NCI-H2107 treated with DMSO at 0.1 percent for 48 hours (cell line): ENCODE measurements around the gene RALGPS1.
A peak's percentile ranks its signal among the peaks of the same experiment; 100 is the strongest.

Source experiments
- DNase-seq: peaks from one replicate; lab custom pipeline; 2025; ENCODE audit not compliant: unreplicated experiment; lab: John Stamatoyannopoulos, UW

The RALGPS1 gene

DNA sequence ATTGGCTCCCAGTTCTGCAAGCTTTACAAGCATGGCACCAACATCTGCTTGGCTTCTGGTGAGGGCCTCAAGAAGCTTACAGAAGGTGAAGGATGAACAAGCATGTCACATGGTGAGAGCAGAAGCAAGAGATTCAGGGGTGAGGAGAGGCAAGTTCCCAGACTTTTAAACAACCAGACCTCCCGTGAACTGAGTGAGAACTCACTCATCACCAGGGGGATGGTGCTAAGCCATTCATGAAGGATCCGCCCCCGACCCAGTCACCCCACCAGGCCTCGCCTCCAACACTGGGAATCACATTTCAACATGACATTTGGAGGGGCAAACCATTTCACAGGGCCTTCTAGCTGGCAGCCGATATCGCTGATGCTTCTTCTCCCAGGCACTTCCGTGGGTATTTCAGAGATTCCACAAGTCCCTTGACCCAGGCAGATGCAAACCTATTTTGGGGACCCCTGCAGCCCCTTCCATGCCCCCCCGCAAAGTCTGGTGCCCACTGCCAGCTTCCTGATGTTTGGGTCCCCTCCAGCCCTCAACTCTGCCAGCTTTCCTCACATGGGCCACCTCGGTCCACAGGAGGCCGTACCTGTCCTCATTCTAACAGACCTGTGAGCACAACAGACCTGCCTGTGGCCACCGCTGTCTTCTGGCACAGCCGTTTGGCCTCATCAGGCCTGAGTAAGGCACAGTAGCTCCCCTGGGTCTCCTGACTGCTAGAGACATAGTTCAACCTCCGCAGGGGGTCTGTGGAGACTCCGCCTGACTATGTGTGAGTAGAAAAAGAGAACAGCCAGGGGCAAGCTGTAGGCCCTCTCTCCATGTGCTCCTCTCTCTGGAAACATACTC is 268.5 kb downstream of the RALGPS1 start:
- no peak for DNase-seq

DNA sequence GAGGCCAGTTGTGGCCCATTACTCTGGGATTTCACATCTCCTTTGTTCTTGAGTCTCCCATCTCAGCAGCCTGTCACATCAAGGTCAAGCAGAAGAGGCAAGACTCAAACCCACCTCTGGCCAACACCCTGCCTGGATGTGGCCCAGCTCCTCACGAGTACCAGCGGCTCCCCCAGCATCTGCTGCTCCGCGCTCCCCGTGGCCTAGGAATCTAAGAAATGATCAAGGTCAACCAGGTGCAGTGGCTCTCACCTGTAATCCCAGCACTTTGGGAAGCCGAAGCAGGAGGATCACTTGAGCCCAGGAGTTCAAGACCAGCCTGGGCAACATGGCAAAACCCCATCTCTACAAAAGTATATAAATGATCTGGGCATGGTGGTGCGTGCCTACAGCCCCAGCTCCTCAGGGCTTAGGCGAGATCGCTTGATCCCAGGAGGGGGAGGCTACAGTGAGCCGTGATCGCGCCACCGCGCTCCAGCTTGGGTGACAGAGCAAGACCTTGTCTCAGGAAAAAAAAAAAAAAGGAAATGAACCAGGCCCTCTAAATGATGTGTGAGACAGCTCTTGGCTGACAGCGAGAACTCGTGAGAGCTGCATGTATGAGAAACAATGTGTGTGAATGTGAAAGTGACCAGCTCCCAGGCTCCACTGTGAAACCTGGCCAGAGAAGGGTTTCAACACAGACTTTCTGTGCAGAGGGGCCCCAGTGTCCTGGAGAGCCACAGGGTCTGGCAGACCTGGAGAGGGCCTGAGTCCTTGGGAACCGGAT is 269.4 kb downstream of the RALGPS1 start:
- DNase-seq: no peak

DNA sequence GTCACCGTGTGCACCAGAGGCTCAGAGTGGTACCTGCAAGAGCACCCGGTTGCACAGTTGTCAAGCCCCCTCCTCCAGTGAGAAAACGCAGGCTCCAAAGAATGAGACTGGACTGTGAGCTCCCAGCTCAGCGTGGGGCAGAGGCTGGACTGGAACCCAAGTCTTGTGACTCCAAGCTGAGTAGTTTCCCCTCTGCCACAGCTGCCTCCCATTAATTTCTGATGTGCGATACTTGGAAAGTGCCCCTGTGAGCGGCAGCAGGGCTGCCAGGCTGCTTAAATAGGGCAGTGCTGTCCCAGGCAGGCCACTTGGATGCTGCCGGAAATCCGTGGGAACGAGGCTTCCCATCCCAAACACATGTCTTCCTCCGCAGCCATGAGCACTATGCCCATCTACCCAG is 270.1 kb downstream of the RALGPS1 start:
- no peak for DNase-seq

DNA sequence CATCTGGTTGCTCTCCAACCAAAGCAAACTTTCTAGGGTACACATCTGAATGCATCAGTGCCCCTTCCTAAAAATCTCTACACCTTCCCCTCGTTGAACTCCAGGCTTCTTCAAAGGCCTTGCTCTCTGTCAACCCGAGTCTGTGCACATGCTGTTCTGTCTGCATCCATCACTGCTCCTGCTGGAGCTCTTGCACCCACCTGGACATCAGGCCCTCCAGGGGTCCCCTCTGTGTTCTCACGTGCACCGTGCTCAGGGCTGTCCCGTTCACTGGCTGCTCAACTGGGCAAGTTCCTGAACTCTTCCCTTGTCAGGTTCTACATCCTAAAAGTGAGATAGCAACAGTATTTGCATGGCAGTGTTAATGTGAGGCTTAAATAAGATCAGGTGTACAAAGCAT is 270.6 kb downstream of the RALGPS1 start:
- no peak for DNase-seq

DNA sequence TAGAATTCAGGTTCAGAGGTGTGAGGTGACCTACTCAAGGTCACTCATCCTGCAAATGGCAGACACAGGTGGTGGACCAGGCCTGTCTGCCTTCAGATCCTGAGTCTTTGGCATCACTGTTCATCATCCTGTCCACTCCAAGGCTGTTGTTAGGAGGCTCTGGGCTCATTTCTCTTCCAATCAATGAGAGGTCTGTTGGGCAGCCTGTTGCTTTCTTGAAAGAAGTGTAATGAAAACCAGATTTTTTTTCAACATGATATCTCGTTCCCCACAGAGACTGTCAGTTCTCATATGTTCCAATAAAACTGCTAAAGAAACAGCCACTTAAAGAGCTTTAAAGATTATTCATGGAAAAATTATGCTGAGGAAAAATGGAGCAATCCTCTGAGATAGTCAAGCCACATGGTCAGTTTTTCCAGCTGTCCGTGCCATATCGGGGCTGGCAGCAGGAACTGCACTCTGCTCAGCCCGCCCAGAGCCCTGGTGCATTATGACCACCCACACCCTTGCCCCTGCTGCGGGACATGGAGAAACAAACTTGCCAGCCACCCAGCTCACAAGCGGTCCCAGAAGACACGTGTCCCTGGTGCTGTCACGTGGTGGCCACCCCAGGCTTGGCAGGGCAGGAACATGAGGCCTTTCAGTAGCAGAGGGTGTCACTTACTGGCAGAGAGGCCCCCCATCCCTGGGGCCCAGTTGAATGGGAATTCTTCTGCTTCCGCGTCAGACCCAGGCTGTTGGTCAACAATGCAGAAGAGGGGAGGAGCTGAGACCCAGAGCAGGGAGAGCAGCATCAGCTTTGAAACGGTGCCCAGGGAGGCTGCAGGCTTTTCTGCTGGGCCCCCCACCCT is 271.6 kb downstream of the RALGPS1 start:
- DNase-seq: no peak

DNA sequence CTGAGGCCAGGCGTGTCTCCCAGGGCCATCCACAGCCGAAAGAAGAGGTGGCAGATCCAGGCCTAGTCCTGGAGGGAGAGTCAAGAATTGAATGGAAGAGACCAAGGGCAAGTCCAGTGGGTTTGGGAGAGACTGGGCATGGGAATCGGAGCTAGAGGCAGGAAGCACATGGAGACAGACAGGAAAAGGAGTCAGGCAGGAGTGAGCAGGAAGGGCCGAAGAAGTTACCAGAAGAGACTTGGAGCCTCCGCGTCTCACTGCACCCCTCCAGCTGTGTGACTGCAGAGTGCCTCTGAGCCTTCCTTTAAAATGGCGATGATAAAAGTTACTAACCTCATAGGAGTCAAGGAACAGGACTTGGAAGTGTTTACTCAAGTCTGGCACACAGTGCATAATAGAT is 272.2 kb downstream of the RALGPS1 start:
- DNase-seq: no peak

DNA sequence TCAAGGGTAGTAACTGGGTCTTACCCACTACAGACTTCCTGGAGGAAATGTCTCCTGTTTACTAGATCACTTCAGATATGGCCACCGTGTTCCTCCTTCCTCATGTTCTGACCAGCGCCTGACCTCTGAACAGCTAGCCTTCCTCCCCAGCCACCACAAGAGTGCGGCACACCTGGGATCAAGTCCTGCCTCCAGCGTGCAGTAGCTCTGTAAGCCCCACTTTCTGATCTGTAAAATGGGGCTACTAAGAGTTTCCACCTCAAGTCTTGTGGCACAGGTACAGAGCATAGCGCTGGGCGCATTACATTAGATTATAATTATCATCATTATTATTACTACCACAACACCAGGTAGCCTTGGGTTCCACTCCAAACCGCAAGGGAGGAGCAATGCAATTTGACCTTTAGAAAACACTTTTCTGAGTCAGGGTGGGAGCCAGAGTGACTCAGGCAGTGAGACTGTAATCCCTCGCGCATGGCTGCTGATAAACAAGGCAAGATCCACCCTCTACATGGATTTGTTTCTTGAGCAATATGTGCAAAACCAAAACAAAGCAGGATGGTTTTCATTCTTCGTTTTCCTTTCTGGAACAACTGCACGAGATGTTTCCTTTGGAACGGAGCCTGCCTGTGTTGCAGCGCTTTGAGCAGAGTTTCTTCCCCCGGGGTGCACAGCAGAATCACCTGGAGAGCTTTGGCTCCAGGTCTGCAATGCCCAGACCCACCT is 272.8 kb downstream of the RALGPS1 start:
- peak; percentile 8 for DNase-seq

DNA sequence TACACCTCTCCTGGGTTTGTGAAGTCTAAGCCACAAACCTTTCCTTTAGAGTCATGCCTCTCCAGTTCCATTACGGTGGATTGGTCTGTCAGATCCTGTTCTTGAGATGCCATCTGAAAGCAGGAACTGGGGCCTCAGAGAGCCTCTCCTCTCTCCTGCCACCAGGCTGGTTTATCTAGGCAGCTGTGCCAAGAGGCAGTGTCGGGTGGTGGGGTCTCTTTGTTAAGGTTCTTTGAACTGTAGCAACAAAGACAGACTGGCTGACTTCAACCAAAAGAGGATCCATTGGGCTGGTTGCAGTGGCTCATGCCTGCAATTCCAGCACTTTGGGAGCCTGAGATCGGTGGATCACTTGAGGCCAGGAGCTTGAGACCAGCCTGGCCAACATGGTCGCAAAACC is 273.8 kb downstream of the RALGPS1 start:
- no peak for DNase-seq

DNA sequence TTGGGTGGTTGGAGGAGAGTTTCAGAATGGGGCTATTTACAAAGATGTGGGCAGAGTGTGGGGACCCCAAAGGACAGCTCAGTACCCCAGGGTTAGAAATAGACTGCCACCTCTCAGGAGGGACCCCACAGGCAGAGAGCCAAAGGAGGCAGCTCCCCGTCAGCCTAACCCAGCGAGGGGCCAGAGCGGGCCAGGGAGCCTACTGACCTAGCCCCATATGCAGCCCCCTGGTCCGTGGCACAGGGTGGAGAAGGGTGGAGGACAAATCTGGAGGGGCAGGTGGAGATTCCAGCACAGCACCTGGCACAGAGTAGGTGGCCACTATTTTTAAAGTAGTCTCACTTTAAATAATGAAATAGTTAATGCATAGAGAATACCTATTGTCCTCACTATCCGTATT is 275.0 kb downstream of the RALGPS1 start:
- no peak for DNase-seq

DNA sequence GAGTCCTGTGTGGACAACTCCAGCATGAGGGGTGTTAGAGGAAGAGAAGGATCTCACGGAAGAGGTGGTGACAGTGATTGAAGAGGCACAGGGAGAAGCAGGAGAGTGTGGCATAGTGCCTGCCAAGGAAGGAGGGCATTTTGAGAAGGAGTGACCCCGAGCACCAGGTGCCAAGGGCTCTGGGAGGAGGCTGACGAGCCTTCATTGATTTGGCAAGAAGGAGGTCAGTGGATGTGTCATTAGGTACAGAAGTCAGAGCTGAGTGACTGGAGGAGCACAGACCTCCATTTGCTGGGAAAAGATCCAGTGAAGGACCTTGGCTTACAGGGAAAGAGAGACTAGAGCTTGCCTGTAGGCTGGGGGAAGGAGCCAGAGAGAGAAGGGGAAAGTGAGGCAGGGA is 278.2 kb downstream of the RALGPS1 start:
- DNase-seq: no peak

DNA sequence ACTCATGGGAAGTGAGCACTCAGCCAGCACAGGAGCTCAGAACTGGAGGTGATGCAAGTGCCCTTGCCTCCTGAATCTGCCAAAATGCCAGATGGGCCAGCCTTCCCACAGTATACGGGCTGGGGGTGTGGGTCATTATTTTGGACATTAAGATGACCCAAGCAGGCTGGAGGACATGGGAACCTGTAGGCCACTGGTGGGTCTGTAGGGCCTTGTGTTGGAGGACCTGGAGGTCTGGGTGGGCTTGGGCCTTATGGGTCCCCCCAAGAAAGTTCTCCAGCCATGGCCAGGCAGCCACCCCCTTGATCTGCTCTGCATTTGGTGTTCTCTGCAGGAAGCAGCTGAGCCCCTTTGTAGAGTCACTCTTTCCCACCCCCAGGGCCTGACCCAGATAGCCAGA is 278.9 kb downstream of the RALGPS1 start:
- DNase-seq: no peak

DNA sequence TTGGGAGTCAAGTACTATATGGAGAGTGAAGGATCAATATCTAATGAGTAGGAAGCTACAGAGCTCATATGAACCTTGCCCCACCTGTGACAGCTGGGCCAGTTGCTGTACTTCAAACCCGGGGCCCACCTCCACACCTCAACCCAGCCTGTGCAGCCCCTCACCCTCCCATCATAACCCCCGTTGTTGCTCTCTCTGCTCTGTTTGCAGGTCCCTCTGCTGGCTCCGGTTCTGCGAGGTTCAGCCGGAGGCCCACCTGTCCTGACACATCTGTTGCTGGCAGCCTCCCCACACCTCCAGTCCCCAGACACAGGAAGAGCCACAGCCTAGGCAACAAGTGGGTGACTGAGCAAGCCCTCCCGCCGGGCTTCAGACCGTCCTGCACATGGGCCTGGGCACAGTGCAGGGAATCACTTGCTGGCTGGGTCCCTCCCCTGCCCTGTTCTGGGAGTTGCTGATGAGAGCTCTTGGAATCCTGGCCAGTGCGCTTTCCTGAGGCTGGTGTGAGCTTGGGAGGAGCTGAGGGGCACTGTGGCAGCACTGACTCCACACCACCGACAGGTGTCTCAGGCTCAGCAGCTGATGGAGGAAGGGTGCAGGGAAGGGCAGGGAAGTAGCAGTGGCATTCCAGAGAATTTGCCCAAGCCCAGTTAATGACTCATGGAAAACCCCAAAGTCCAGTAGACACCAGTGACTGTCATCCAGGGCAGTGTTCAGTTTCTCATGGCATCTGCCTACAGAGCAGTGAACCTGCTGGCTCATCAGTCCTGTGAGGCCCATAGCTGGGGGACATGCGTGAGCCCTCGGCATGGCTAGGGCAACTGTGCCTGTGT is 280.5 kb downstream of the RALGPS1 start:
- no peak for DNase-seq

DNA sequence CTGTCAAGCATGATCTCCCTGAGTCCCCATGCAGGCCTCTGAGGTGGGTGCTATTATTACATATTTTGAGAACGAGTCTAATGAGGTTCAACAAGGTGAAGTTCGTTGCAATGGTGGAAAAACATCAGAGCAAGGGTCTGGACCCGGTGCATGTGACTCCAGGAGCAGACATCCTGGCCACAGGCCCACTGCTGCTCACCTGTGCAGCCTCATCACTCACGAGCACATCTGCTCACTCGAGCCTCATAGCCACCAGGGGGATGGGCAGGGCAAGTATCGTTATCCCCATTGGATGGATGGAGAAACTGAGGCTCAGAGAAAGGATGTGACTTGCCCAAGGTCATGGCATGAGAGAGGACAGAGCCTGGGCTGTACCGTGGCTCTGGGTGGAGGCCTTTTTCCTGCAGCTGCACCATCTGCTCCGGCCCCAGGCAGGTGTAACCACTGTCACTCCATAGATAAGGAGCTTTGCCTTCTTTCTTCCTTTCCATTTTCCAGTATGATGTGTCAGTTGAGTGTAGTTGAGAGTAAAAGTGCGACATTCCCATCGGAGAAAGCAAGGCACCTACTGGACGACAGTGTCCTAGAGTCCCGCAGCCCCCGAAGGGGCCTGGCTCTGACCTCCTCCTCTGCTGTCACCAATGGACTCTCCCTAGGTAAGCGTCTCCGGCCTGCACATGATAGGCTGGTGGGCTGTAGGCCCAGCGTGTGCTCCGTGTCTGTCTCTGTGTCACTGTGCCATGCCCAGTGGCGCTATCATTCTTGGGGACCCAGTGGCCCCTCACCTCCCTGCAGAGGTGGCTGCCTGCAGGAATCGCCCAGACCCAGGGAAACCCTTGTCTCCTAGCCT is 281.6 kb downstream of the RALGPS1 start:
- DNase-seq: no peak

DNA sequence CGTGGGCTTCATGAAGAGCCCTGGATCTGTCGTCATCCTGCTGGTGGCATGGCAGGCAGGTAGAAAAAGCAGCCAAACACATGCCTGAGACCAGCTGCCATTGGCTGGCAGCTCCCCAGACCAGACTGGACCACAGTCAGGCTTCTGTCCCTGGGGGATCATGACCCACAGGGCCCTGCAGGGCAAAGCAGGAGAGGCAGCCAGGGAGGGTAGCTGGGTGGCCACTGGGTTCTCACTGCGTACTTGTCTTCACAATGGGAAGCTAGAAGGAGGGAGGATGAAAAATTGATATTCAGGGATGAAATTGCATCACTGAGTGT is 282.2 kb downstream of the RALGPS1 start:
- no peak for DNase-seq

DNA sequence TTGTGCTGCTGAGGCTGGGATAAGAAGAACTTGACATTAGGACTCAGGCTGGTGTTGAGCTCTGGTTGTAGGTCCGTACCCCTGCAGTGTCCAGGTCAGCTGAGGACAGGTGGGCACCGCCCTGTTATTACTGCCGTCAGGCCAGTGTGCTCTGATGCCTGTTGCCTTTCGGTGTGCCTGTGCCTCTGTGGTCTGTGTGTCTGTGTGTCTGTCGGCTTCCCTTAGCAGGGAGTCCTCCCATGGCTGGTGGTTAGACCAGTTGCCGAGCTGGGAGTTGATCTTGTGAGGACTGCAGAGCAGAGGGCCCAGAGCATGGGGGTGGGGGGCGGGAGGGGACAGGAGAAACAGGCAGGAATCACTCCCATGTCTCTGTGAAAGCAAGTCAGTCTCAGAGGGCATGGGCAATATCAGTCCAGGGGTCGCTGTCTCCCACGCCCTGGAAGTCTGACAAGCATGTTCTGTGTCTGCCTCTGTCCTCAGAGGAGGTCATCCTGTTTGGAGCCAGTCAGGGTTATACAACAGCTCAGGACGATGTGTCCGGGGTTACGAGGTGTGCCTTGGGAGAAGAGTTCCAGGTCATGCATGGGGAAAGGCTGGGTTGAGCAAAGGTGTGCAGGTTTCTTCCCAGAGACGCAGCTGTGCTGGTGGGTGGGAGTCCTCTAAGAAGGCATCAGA is 282.7 kb downstream of the RALGPS1 start:
- no peak for DNase-seq

DNA sequence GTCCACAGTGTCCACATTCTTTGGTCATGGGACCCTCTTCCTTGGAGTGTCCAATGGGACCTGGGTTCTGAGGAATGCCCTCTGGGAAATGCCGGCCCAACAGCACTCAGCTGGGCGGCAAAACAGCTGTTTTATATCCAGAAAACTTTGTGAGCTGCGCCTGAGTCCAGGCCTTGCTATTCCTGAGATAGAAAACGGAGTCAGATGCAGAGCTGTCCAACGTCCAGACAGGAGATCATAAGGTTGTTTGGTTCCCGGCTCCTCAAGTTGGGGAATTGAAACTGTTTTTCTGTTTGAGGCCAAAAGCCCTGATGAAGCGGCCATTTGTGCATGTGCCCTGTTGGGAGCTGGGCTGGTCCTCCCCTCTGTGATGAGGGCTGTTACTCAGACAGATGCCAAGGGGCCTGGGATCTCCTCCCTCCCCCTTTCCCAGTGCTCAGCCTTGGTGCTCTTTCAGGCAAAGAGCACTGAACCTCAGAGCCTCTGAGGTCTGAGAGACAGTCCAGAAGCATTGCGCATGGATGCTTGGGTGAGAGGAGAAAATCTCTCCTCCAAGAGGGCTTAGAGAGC is 283.4 kb downstream of the RALGPS1 start:
- DNase-seq: no peak

DNA sequence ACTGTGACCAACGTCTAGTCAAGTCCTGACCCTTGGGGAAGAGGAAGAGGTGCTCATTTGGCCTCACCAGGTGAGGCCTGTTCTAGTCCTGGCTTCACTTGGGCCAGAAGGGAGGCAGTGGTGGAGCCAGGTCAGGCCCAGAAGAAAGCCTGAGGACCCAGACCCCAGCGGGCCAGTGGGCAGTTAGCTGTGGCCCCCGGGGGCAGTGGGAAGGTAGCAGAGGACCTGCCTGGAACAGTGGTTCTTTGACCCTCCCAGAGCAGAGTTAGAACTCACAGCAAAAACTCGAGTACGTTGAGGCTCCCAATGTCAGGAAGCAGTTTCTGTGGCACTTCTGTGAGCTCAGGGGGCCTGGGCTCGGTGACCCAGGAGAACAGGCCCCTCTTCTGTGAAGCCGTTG is 284.0 kb downstream of the RALGPS1 start:
- no peak for DNase-seq
